ENCODE measurements around the gene TMEM151B.
"Not testable (repeated sequence)": the region's sequence is repeated elsewhere in the genome, so short reads cannot be mapped to it uniquely, and the experiment has no call there.

Gene TMEM151B

GRCh38 chr6:44321210-44321609, 51.0 kb downstream of the TMEM151B start:
- no peak for DNase-seq (ENCODE audit: insufficient read length, low spot score)
- TF ChIP-seq CTCF (IDR thresholded peaks at IDR 0.05; ENCODE audit: insufficient read depth, missing control alignments), result no peak
- no peak for FAIRE-seq

GRCh38 chr6:44327096-44327495, 56.8 kb downstream of the TMEM151B start:
- no peak for DNase-seq (ENCODE audit: insufficient read length, low spot score)
- FAIRE-seq, result no peak

GRCh38 chr6:44327760-44328159, 57.5 kb downstream of the TMEM151B start:
- TF ChIP-seq CTCF (IDR thresholded peaks at IDR 0.05; ENCODE audit: insufficient read depth, missing control alignments), result no peak
- no peak for FAIRE-seq
- DNase-seq (ENCODE audit: insufficient read length, low spot score), result no peak

More at GRCh38 chr6:44327096-44327495, 56.8 kb downstream of the TMEM151B start:
- TF ChIP-seq CTCF (IDR thresholded peaks at IDR 0.05; ENCODE audit: insufficient read depth, missing control alignments), result no peak

GRCh38 chr6:44328203-44328602, 58.0 kb downstream of the TMEM151B start:
- not testable (repeated sequence) for DNase-seq (ENCODE audit: insufficient read length, low spot score); FAIRE-seq

GRCh38 chr6:44329858-44330257, 59.6 kb downstream of the TMEM151B start:
- no peak for DNase-seq (ENCODE audit: insufficient read length, low spot score)
- FAIRE-seq, result no peak
- no peak for TF ChIP-seq CTCF (IDR thresholded peaks at IDR 0.05; ENCODE audit: insufficient read depth, missing control alignments)

GRCh38 chr6:44332585-44332984, 62.3 kb downstream of the TMEM151B start:
- no peak for TF ChIP-seq CTCF (IDR thresholded peaks at IDR 0.05; ENCODE audit: insufficient read depth, missing control alignments)
- DNase-seq (ENCODE audit: insufficient read length, low spot score) (no peak), FAIRE-seq (no peak)

- TF ChIP-seq CTCF (IDR thresholded peaks at IDR 0.05; ENCODE audit: insufficient read depth, missing control alignments), result no peak
- FAIRE-seq (no peak), DNase-seq (ENCODE audit: insufficient read length, low spot score) (no peak)
Measured at GRCh38 chr6:44333273-44333919, 63.1 kb downstream of the TMEM151B start.

GRCh38 chr6:44333942-44334341, 63.7 kb downstream of the TMEM151B start:
- TF ChIP-seq CTCF (IDR thresholded peaks at IDR 0.05; ENCODE audit: insufficient read depth, missing control alignments), result no peak
- FAIRE-seq (no peak), DNase-seq (ENCODE audit: insufficient read length, low spot score) (no peak)
